Large intestine (tissue), 3 donors: ENCODE measurements around the gene DENND5B. TPM values are rescaled to one million over a fixed set of nuclear protein-coding genes. Genes with fewer than 3 reads are reported as not detected.

Source experiments
- DNase-seq, 2 donors: peaks; one replicate each; pipeline versions ENCODE4 v3.0.0 to v3.0.0-alpha.2; 2013
- H3K27ac ChIP-seq: one replicate; pipeline ENCODE4 v1.5.1; 2013; ENCODE audit warnings: low read length
- H3K27me3 ChIP-seq: 2 replicates; pipeline ENCODE4 v1.6.1; 2013; ENCODE audit warnings: low read length; ENCODE audit not compliant: control insufficient read depth, insufficient read depth
- H3K36me3 ChIP-seq: 2 replicates; pipeline ENCODE4 v1.6.1; 2013; ENCODE audit warnings: low read length; ENCODE audit not compliant: control insufficient read depth, insufficient read depth
- H3K4me1 ChIP-seq: one replicate; pipeline ENCODE4 v1.6.1; 2013; ENCODE audit warnings: low read length; ENCODE audit not compliant: control insufficient read depth, insufficient read depth
- H3K4me3 ChIP-seq: one replicate; pipeline ENCODE4 v1.5.1; 2013; ENCODE audit warnings: low read length
- H3K9me3 ChIP-seq: one replicate; pipeline ENCODE4 v1.6.1; 2013; ENCODE audit warnings: mild to moderate bottlenecking, low read depth, low read length, moderate library complexity; ENCODE audit not compliant: control insufficient read depth
- WGBS: methylation state at CpG from one replicate; pipeline ENCODE4 v1.1.5; 2013; ENCODE audit warnings: low lambda C conversion rate; ENCODE audit not compliant: insufficient coverage; 5-methylcytosine and 5-hydroxymethylcytosine counted together
- polyA plus RNA-seq: library from polyadenylated mRNA; unstranded; fragments of 120-200 nt; gene quantifications from one replicate; pipeline ENCODE4 v1.2.1, GENCODE V29; 2013

The DENND5B gene
- polyA plus RNA-seq, 1 donor, result 32.3 TPM

DNA sequence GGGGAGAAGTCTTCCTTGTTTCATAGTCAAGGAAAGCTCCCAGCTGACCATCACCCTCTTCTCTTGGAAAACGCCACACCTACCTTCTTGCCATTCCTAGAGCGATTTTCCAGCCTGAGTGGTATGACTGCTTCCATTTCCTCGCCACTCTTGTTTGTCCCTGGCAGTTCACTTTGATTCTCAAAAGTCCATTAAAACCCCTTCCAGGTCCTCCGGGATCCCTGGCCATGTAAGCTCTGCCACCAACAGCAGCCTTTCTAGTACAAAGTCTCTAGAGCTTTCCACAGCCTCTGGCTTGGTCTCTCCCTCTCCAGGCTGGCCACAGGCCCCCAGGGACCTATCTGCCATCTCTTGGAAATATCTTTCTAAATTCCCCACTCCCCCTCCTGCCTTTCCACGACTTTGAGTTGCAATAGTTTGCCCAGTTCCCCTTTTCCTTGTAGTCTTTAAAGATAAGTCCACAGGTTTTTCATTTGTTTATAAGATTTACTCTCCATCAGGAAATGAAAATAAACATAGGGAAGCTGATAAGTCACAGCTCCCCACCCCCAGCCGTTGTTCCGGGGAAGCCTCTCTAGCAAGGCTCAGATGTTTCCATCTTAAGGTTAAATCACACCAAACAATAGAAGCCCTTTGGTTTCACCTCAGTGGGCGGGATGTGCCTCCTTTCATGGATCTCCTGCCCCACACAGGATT is 222.1 kb downstream of the DENND5B start:
- Histone ChIP-seq H3K4me3 (no peak overlapping the region), H3K9me3 (no peaks in the 10 kb centered on the region), H3K27ac (peak overlapping the region; percentile 97), H3K36me3 (no peaks in the 10 kb centered on the region), H3K4me1 (peaks cover 34% of the 10 kb centered on the region), H3K27me3 (no peaks in the 10 kb centered on the region)
- 46% methylated on average over 3 of the region's 8 CpGs for WGBS
- DNase-seq, result peak; percentile 9 to 48

DNA sequence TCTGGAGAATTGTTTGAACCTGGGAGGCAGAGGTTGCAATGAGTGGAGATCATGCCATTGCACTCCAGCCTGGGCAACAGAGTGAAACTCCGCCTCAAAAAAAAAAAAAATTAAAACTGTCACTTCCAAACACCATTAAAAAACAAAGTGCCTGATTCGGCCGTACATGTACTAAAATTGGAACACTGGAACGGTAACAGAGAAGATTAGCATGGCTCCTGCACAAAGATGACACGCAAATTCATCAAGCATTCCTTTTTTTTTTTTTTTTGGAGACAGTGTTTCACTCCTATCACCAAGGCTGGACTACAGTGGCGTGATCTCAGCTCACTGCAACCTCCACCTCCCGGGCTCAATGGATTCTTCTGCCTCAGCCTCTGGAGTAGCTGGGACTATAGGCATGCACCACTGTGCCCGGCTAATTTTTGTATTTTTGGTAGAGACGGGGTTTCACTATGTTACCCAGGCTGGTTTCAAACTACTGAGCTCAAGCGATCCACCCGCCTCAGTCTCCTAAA is 224.8 kb downstream of the DENND5B start:
- peaks cover 51% of the 10 kb centered on the region for H3K4me1 ChIP-seq
- WGBS, result 80% methylated on average over 1 of the region's 11 CpGs
- H3K27ac ChIP-seq, result no peak overlapping the region
- DNase-seq, result no peak
- H3K36me3 ChIP-seq, result no peaks in the 10 kb centered on the region
- H3K9me3 ChIP-seq, result no peaks in the 10 kb centered on the region
- H3K27me3 ChIP-seq, result no peaks in the 10 kb centered on the region
- H3K4me3 ChIP-seq, result no peak overlapping the region

DNA sequence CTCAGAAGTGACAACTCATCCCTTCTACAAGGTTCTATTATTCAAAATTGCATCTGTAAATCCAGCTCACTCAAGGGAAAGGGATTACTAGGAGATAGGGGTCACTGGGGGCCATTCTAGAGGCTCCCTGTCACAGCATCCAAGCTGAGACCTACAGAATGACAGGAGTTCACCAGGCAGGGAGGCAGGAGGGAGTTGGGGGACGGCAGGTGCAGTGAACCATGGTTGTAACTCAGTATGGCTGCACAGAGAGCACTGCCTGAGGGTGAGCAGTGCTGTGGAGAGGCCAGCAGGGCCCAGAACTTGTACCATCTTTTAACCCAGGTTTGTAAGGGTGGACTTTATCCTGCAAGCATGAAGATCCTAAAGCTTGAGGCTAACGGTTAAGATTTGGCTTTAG is 227.1 kb downstream of the DENND5B start:
- WGBS, result no CpG with 5 or more reads among the region's 2 CpGs
- no peaks in the 10 kb centered on the region for H3K27me3 ChIP-seq
- H3K9me3 ChIP-seq, result no peaks in the 10 kb centered on the region
- no peak overlapping the region for H3K4me3 ChIP-seq
- DNase-seq, result no peak
- peak overlapping the region; percentile 87 for H3K27ac ChIP-seq
- H3K4me1 ChIP-seq, result peaks cover 30% of the 10 kb centered on the region
- H3K36me3 ChIP-seq, result no peaks in the 10 kb centered on the region

DNA sequence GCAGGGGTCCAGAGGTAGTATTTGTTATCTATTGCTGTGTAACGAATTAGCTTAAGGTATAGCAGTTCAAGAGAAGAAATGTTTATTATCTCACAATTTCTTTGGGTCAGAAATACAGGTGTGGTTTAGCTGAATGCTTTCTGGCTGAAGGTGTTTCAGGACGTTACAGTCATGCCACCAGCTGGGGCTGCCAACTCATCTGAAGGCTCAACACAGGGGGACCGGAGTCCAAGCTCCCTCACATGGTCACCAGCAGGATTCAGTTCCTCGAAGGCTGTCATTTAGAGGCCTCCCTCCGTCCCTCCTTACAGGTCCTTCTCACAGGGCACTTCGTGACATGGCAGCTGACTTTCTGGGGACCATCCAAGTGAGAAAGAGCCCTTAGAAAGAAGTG is 227.5 kb downstream of the DENND5B start:
- peak; percentile 60 to 74 for DNase-seq

GRCh38 chr12:31362759-31363415 is 228.0 kb downstream of the DENND5B start:
- Histone ChIP-seq H3K27ac (peak overlapping the region; percentile 87), H3K36me3 (no peaks in the 10 kb centered on the region), H3K4me1 (peaks cover 24% of the 10 kb centered on the region), H3K9me3 (no peaks in the 10 kb centered on the region), H3K4me3 (peak overlapping the region; percentile 8), H3K27me3 (no peaks in the 10 kb centered on the region)
- 7% methylated on average over 3 of the region's 6 CpGs for WGBS
- peak; percentile 51 to 78 for DNase-seq

More for the DNA sequence above, 227.5 kb downstream of the DENND5B start:
- Histone ChIP-seq H3K4me3 (no peak overlapping the region), H3K9me3 (no peaks in the 10 kb centered on the region), H3K36me3 (no peaks in the 10 kb centered on the region), H3K27ac (peak overlapping the region; percentile 87), H3K4me1 (peaks cover 26% of the 10 kb centered on the region), H3K27me3 (no peaks in the 10 kb centered on the region)
- WGBS, result no CpG with 5 or more reads among the region's 6 CpGs

DNA sequence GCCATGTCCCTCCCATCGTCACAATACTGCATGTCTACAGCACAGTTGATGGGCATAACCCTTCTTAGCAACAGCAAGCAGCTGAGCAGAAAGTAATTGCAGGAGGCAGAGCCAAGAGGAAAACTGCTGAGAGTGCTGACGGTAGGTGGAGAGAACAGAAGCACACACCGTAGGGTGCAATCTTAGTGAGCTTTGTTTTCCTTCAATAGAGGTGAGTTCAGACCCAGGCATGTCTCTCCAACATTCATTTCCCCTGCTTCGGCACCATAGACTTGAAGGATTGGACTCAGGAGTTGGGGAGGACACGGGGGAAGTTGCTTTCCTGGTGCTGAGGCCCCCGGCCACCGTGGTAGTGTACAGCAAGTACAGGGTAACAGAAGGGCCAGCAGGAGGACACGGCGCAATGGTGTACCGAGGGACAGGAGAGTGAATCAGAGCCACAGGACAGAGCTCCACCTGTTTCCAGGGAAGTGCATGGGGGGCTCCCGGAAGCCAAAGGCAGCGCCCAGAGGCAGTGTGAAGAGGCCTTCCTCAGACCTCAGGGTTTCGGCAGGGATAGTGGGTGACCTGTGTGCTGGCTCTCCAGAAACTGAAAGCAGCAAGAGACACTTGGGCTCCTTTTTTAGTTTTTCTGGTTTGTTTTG is 228.7 kb downstream of the DENND5B start:
- Histone ChIP-seq H3K9me3 (no peaks in the 10 kb centered on the region), H3K4me1 (peaks cover 24% of the 10 kb centered on the region), H3K27ac (peak overlapping the region; percentile 87), H3K27me3 (no peaks in the 10 kb centered on the region), H3K36me3 (no peaks in the 10 kb centered on the region), H3K4me3 (peak overlapping the region; percentile 8)
- WGBS, result no CpG with 5 or more reads among the region's 13 CpGs
- peak; percentile 38 to 75 for DNase-seq

DNA sequence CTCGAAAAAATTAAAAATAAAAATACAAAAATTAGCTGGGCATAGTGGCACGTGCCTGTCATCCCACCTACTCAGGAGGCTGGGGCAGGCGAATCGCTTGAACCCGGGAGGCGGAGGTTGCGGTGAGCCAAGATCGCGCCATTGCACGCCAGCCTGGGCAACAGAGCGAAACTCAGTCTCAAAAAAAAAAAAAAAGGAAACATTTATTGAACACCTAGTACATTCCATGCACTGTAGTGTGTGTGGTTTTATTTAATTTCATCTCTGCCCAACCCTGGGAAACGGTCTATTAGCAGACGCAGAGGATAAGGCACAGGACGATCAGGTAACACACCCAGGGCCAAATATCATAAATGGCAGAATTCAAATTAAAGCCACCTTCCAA is 229.2 kb downstream of the DENND5B start:
- Histone ChIP-seq H3K27ac (peak overlapping the region; percentile 87), H3K4me1 (peaks cover 24% of the 10 kb centered on the region), H3K27me3 (no peaks in the 10 kb centered on the region), H3K4me3 (no peak overlapping the region), H3K36me3 (no peaks in the 10 kb centered on the region), H3K9me3 (no peaks in the 10 kb centered on the region)
- no peak for DNase-seq
- no CpG with 5 or more reads among the region's 14 CpGs for WGBS

- Histone ChIP-seq H3K4me3 (no peak overlapping the region), H3K27ac (peak overlapping the region; percentile 21), H3K4me1 (peaks cover 21% of the 10 kb centered on the region), H3K27me3 (no peaks in the 10 kb centered on the region), H3K9me3 (no peaks in the 10 kb centered on the region), H3K36me3 (no peaks in the 10 kb centered on the region)
- WGBS, result no CpG with 5 or more reads among the region's 4 CpGs
- no peak for DNase-seq
Measured at GRCh38 chr12:31355747-31356107, 235.2 kb downstream of the DENND5B start.

GRCh38 chr12:31353750-31354708 is 236.9 kb downstream of the DENND5B start:
- DNase-seq, result peak; percentile 70 to 82
- peaks cover 21% of the 10 kb centered on the region for H3K4me1 ChIP-seq
- H3K27me3 ChIP-seq, result no peaks in the 10 kb centered on the region
- no CpG with 5 or more reads among the region's 12 CpGs for WGBS
- H3K27ac ChIP-seq, result peak overlapping the region; percentile 74
- no peak overlapping the region for H3K4me3 ChIP-seq
- no peaks in the 10 kb centered on the region for H3K9me3 ChIP-seq
- no peaks in the 10 kb centered on the region for H3K36me3 ChIP-seq

GRCh38 chr12:31346267-31346666 is 244.7 kb downstream of the DENND5B start:
- Histone ChIP-seq H3K4me1 (no peaks in the 10 kb centered on the region), H3K4me3 (no peak overlapping the region), H3K36me3 (no peaks in the 10 kb centered on the region), H3K27me3 (no peaks in the 10 kb centered on the region), H3K9me3 (no peaks in the 10 kb centered on the region), H3K27ac (no peak overlapping the region)
- no peak for DNase-seq
- no CpG with 5 or more reads among the region's 9 CpGs for WGBS
